GM19455 (cell line): ENCODE results near the gene MPHOSPH9.

Experiments
- ATAC-seq: cut with Tn5 transposase; IDR thresholded peaks from one replicate; pipeline ENCODE4 v1.9.1; 2021; ENCODE audit not compliant: unreplicated experiment

Gene MPHOSPH9

DNA sequence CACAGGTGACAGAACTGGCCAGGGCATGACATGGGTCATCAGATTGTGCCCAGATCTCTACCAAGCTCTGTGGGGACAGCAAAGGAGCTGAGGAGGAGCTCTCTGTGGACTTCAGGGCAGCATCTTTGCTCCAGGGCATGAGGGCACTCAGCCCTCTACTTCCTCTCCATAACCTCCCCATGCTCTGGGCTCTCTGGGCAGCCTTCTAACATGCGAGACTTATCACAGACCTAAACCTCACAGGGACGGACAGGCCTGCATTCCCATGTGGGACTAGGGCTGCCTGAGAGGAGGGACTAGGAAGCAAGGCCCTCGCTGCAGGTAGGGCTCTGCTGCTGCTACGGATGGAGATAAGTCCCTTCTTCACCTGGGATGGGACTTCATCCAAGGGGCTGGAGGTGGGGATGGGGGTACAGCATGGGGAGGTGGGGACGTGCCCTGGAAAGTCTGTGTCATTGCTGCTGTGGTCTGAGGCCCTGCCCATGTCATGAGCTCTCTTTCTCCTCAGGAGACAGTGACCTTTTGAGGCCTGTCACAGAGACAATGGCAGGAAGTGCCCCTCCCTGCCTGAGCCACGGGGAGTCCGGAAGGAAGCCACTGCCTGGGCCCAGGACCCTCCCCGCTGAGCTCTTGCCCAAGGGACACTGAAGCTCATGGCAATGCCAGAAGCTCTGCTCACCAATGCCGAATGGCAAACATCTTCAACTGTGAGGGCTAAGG lies 126.1 kb downstream of the MPHOSPH9 start:
- ATAC-seq: no peak

DNA sequence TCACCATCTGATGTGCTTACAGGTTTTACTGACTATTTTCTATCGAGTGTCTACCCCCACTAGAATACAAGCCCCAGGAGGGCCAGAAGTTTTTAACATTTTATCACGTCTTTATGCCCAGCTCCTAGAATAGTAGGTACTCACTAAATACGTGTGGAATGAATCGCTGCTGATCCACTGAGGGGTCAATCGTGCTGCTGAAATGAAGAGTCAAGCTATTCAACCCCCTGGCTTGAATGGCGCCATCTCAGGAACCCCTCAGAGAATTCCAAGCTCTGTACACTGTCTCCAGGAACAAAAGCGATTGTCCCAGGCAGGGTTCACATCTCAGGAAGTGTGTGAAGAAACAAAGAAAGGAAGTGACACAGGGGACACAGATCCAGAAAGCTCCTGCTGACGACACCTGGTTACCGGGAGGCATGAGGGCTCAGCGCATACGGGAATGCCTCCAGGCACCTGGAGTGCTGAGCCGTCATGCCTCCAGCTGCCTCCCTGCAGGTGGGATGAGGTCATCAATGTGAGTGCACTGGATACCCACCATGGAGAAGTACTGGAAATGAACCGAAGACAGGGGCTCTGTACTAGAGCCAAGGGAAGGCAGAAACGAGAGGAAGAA lies 127.6 kb downstream of the MPHOSPH9 start:
- no peak for ATAC-seq

DNA sequence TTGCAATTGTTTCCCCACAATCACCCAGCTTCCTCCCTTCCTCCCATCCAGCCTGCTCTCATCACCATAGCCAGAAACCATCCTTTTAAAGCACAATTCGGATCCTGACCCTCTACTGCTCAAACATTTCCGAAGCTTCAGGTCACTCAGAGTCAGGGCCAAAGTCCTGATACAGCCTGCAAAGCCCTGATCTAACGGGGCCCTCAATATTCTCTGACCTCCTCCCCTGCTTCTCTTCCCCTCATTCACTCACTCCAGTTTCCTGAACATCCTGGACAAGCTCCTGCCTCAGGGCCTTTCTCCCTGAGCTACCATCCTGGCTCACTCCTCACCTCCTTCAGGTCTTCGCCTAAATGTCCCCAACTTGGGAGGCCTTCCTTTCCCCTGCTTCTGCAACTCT lies 128.1 kb downstream of the MPHOSPH9 start:
- ATAC-seq: no peak
